ENCODE results near the gene PDLIM5.
"Not testable (repeated sequence)": the region's sequence is repeated elsewhere in the genome, so short reads cannot be mapped to it uniquely, and the experiment has no call there.

PDLIM5 gene

GRCh38 chr4:94649381-94650133 is 197.8 kb downstream of the PDLIM5 start:
- DNase-seq (ENCODE audit: low read depth, low spot score) = no peak

GRCh38 chr4:94650134-94650495 is 198.4 kb downstream of the PDLIM5 start:
- DNase-seq (ENCODE audit: low read depth, low spot score) = no peak

GRCh38 chr4:94650690-94651089 is 198.9 kb downstream of the PDLIM5 start:
- no peak for DNase-seq (ENCODE audit: low read depth, low spot score)

- no peak for DNase-seq (ENCODE audit: low read depth, low spot score)
Observed at GRCh38 chr4:94653095-94653649, 201.4 kb downstream of the PDLIM5 start.

- no peak for DNase-seq (ENCODE audit: low read depth, low spot score)
Observed at GRCh38 chr4:94653984-94654609, 202.4 kb downstream of the PDLIM5 start.

- DNase-seq (ENCODE audit: low read depth, low spot score) = no peak
Observed at GRCh38 chr4:94654714-94655113, 203.0 kb downstream of the PDLIM5 start.

GRCh38 chr4:94660614-94661013 is 208.9 kb downstream of the PDLIM5 start:
- DNase-seq (ENCODE audit: low read depth, low spot score) = no peak

GRCh38 chr4:94665021-94665420 is 213.3 kb downstream of the PDLIM5 start:
- not testable (repeated sequence) for DNase-seq (ENCODE audit: low read depth, low spot score)

GRCh38 chr4:94665500-94666404 is 214.0 kb downstream of the PDLIM5 start:
- no peak for DNase-seq (ENCODE audit: low read depth, low spot score)

GRCh38 chr4:94668724-94669123 is 217.0 kb downstream of the PDLIM5 start:
- DNase-seq (ENCODE audit: low read depth, low spot score) = no peak

GRCh38 chr4:94669672-94670664 is 218.2 kb downstream of the PDLIM5 start:
- no peak for DNase-seq (ENCODE audit: low read depth, low spot score)

- no peak for DNase-seq (ENCODE audit: low read depth, low spot score)
Observed at GRCh38 chr4:94671113-94671512, 219.4 kb downstream of the PDLIM5 start.

- no peak for DNase-seq (ENCODE audit: low read depth, low spot score)
Observed at GRCh38 chr4:94673961-94674360, 222.2 kb downstream of the PDLIM5 start.

- DNase-seq (ENCODE audit: low read depth, low spot score) = no peak
Observed at GRCh38 chr4:94676970-94677369, 225.2 kb downstream of the PDLIM5 start.

GRCh38 chr4:94678896-94679295 is 227.2 kb downstream of the PDLIM5 start:
- no peak for DNase-seq (ENCODE audit: low read depth, low spot score)

GRCh38 chr4:94680176-94680862 is 228.6 kb downstream of the PDLIM5 start:
- no peak for DNase-seq (ENCODE audit: low read depth, low spot score)

GRCh38 chr4:94686086-94686485 is 234.3 kb downstream of the PDLIM5 start:
- no peak for DNase-seq (ENCODE audit: low read depth, low spot score)

GRCh38 chr4:94689155-94689860 is 237.6 kb downstream of the PDLIM5 start:
- DNase-seq (ENCODE audit: low read depth, low spot score) = no peak

- DNase-seq (ENCODE audit: low read depth, low spot score) = no peak
Observed at GRCh38 chr4:94690851-94691254, 239.1 kb downstream of the PDLIM5 start.

- DNase-seq (ENCODE audit: low read depth, low spot score) = no peak
Observed at GRCh38 chr4:94691552-94691951, 239.8 kb downstream of the PDLIM5 start.
